H1 (cell line): ENCODE data around the gene TMPRSS2.

Experiments used
- CBX5 ChIP-seq: fragments of 300-800, 300-1000 bp; sonication (generic); IDR thresholded peaks from 2 replicates; pipeline ENCODE4 v1.7.1; 2016; ENCODE audit warnings: antibody characterized with exemption, low read length, low read depth
- EZH2 ChIP-seq: fragments of 200-600 bp; sonication (generic); IDR thresholded peaks from 2 replicates; pipeline ENCODE4 v1.7.1; 2012; ENCODE audit warnings: low read depth, mild to moderate bottlenecking, moderate library complexity, low read length, inconsistent platforms; ENCODE audit not compliant: severe bottlenecking
- HDAC6 ChIP-seq: IDR thresholded peaks from one replicate; pipeline ENCODE4 v1.7.1; 2012; ENCODE audit warnings: low read depth, mild to moderate bottlenecking, inconsistent platforms, low read length, moderate library complexity
- POLR2A ChIP-seq, 2 experiments: IDR thresholded peaks; 1 replicate in 1 of 2; 2 replicates in 1 of 2; pipeline ENCODE4 v1.6.1; 2011; ENCODE audit warnings: low read depth in 2 of 2, low read length in 2 of 2, mild to moderate bottlenecking in 2 of 2; ENCODE audit errors: control extremely low read depth in 1 of 2
- SIN3A ChIP-seq, 2 experiments: IDR thresholded peaks in 1 of 2; conservative IDR thresholded peaks in 1 of 2; 2 replicates each; pipeline ENCODE4 v1.6.1; 2011 to 2012; ENCODE audit warnings: low read length in 2 of 2, improper control_type of control experiment in 1 of 2, low read depth in 1 of 2, mild to moderate bottlenecking in 1 of 2
- SRF ChIP-seq: IDR thresholded peaks from 2 replicates; pipeline ENCODE4 v1.6.1; 2011; ENCODE audit warnings: mild to moderate bottlenecking, low read depth, low read length, moderate library complexity
- TCF12 ChIP-seq: IDR thresholded peaks from 2 replicates; pipeline ENCODE4 v1.6.1; 2011; ENCODE audit warnings: low read depth, mild to moderate bottlenecking, low read length
- TF ChIP-seq, protein P1 (sequence below), 3 experiments: IDR thresholded peaks; 1 replicate in 2 of 3; 2 replicates in 1 of 3; pipeline versions ENCODE4 v1.5.1 to v1.6.1; 2011; ENCODE audit warnings: low read length in 3 of 3, mild to moderate bottlenecking in 3 of 3, inconsistent platforms in 2 of 3, low read depth in 1 of 3, moderate library complexity in 1 of 3; ENCODE audit not compliant: insufficient read depth in 1 of 3; ENCODE audit errors: control extremely low read depth in 1 of 3

DNA sequence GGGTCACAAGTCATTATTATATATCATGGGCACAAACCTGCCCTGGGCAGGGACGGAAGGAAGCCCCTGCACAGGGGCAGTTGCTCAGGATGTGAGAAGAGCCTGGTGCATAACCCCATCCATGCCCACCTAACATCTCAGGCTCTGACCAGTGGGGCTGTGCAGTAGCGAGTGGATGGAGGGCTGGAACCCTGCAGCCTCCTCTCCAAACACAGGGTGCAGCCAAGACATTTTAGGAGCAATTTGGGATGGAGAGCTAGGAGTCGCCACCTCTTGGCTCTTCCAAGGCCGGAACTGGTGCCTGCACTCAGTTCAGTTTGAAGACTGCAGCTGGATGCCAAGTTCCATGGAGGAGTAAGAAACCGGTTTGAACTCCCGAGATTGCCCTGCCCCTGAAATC, 79.1 kb downstream of the TMPRSS2 start:
- no peak for TF ChIP-seq POLR2A (IDR thresholded peaks at IDR 0.05; ENCODE audit: control extremely low read depth in 1 of 2, low read depth in 2 of 2, low read length in 2 of 2)
- TF ChIP-seq, protein P1, sequence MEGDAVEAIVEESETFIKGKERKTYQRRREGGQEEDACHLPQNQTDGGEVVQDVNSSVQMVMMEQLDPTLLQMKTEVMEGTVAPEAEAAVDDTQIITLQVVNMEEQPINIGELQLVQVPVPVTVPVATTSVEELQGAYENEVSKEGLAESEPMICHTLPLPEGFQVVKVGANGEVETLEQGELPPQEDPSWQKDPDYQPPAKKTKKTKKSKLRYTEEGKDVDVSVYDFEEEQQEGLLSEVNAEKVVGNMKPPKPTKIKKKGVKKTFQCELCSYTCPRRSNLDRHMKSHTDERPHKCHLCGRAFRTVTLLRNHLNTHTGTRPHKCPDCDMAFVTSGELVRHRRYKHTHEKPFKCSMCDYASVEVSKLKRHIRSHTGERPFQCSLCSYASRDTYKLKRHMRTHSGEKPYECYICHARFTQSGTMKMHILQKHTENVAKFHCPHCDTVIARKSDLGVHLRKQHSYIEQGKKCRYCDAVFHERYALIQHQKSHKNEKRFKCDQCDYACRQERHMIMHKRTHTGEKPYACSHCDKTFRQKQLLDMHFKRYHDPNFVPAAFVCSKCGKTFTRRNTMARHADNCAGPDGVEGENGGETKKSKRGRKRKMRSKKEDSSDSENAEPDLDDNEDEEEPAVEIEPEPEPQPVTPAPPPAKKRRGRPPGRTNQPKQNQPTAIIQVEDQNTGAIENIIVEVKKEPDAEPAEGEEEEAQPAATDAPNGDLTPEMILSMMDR (IDR thresholded peaks at IDR 0.05; ENCODE audit: control extremely low read depth in 1 of 3, insufficient read depth in 1 of 3, low read depth in 1 of 3, low read length in 3 of 3), result no peak
- no peak for TF ChIP-seq EZH2
- TF ChIP-seq SRF, result no peak
- TF ChIP-seq CBX5, result no peak
- TF ChIP-seq SIN3A (conservative IDR thresholded peaks at IDR 0.05 in 1 of 2, IDR thresholded peaks at IDR 0.05 in 1 of 2; ENCODE audit: low read depth in 1 of 2, low read length in 2 of 2), result no peak
- no peak for TF ChIP-seq TCF12
- TF ChIP-seq HDAC6, result no peak
